ENCODE results near the gene BBS9.

BBS9 gene

DNA sequence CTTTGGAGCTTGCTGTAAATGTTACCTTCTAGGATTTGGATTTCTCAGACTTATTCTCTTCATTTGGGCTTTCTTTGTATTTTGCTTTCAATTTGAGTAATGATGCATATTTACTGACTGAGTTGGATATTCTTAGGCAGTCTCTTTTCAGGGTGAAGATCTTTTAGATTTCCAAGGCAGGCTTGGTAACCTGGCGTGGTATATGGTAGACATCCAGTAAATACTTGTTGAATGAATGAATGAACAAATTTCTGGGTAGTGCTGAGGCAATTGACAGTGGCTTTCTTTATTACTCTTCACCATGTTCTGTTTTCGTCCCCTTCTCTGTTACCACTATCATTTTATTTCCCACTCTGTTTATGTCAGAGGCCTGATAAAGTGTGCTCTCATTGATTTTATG is 27.1 kb downstream of the BBS9 start:
- no peak overlapping the region for H3K9ac ChIP-seq (ENCODE audit: low read length)

DNA sequence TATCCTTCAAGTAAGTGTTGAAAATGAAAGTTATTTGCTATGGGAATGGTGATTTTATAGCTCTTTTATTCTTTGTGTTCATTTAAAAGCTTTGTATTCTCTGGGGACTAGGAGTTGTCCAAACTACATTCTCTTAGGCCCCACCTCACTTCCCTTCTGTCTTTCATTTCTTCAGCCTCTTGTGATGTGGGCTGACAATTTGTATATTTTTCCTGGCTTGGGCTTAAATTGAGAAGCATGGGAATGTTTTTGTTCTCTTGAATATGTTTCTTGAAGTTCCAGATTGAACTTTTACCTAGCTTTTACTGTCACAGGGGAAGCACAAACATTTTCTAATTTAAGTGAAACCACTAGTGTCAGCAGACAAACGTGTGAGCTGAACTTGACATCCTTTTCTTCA is 27.9 kb downstream of the BBS9 start:
- Histone ChIP-seq H3K4me2 (ENCODE audit: low read depth, low read length, poor library complexity, severe bottlenecking) (no peak overlapping the region), H3K27me3 (ENCODE audit: low read length) (no peaks in the 10 kb centered on the region), H3K9me3 (ENCODE audit: insufficient read depth, low read length) (no peaks in the 10 kb centered on the region), H4K20me1 (ENCODE audit: low read depth, low read length) (no peaks in the 10 kb centered on the region), H3K9me2 (replicated peaks; ENCODE audit: insufficient read depth, low read length) (no peaks in the 10 kb centered on the region), H2AFZ (ENCODE audit: low read depth, low read length, severe bottlenecking) (no peak overlapping the region), H3K4me3 (ENCODE audit: insufficient read depth, low read length, poor library complexity, severe bottlenecking) (no peak overlapping the region), H3K36me3 (ENCODE audit: low read length) (no peaks in the 10 kb centered on the region), H3K27ac (ENCODE audit: low read depth, low read length) (no peak overlapping the region), H3F3A (ENCODE audit: insufficient read depth) (no peaks in the 10 kb centered on the region), H3K79me2 (ENCODE audit: insufficient read depth, low read length) (no peaks in the 10 kb centered on the region), H3K9ac (ENCODE audit: low read length) (no peak overlapping the region)
- TF ChIP-seq EZH2phosphoT487 (conservative IDR thresholded peaks at IDR 0.05; ENCODE audit: low read length): no peak
- TF ChIP-seq, protein P1, sequence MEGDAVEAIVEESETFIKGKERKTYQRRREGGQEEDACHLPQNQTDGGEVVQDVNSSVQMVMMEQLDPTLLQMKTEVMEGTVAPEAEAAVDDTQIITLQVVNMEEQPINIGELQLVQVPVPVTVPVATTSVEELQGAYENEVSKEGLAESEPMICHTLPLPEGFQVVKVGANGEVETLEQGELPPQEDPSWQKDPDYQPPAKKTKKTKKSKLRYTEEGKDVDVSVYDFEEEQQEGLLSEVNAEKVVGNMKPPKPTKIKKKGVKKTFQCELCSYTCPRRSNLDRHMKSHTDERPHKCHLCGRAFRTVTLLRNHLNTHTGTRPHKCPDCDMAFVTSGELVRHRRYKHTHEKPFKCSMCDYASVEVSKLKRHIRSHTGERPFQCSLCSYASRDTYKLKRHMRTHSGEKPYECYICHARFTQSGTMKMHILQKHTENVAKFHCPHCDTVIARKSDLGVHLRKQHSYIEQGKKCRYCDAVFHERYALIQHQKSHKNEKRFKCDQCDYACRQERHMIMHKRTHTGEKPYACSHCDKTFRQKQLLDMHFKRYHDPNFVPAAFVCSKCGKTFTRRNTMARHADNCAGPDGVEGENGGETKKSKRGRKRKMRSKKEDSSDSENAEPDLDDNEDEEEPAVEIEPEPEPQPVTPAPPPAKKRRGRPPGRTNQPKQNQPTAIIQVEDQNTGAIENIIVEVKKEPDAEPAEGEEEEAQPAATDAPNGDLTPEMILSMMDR (IDR thresholded peaks at IDR 0.05; ENCODE audit: insufficient read depth, low read length, poor library complexity, severe bottlenecking): no peak

More for the DNA sequence above, 27.1 kb downstream of the BBS9 start:
- Histone ChIP-seq H3K79me2 (ENCODE audit: insufficient read depth, low read length) (no peaks in the 10 kb centered on the region), H3K36me3 (ENCODE audit: low read length) (no peaks in the 10 kb centered on the region), H3K4me2 (ENCODE audit: low read depth, low read length, poor library complexity, severe bottlenecking) (no peak overlapping the region), H3K27me3 (ENCODE audit: low read length) (no peaks in the 10 kb centered on the region), H3K4me3 (ENCODE audit: insufficient read depth, low read length, poor library complexity, severe bottlenecking) (no peak overlapping the region), H2AFZ (ENCODE audit: low read depth, low read length, severe bottlenecking) (no peak overlapping the region), H3K9me3 (ENCODE audit: insufficient read depth, low read length) (no peaks in the 10 kb centered on the region), H3K9me2 (replicated peaks; ENCODE audit: insufficient read depth, low read length) (no peaks in the 10 kb centered on the region), H3F3A (ENCODE audit: insufficient read depth) (no peaks in the 10 kb centered on the region), H4K20me1 (ENCODE audit: low read depth, low read length) (no peaks in the 10 kb centered on the region), H3K27ac (ENCODE audit: low read depth, low read length) (no peak overlapping the region)
- TF ChIP-seq, protein P1 (IDR thresholded peaks at IDR 0.05; ENCODE audit: insufficient read depth, low read length, poor library complexity, severe bottlenecking): no peak
- no peak for TF ChIP-seq EZH2phosphoT487 (conservative IDR thresholded peaks at IDR 0.05; ENCODE audit: low read length)

DNA sequence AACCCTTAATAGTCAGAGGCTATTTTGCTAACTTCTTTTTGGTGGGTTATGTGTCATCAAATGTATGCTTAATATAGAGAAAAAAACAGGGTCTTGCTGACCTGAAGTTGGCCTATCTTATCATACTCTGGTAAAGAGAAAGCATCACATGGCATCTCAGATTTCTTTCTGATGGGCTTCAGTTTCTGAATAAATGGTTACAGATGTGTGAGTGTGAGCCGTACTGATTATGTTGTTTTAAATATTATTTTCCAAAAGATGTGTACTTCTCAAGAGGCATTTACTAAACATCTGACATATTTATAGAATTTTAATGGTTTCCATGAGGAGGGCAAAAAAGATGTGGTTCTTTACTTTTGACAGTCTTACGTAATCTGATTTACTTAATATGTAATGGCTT is 28.4 kb downstream of the BBS9 start:
- H2AFZ ChIP-seq (ENCODE audit: low read depth, low read length, severe bottlenecking): no peak overlapping the region
- H3K27me3 ChIP-seq (ENCODE audit: low read length): no peaks in the 10 kb centered on the region
- H3K9me2 ChIP-seq (replicated peaks; ENCODE audit: insufficient read depth, low read length): no peaks in the 10 kb centered on the region
- no peaks in the 10 kb centered on the region for H3K79me2 ChIP-seq (ENCODE audit: insufficient read depth, low read length)
- no peak overlapping the region for H3K4me3 ChIP-seq (ENCODE audit: insufficient read depth, low read length, poor library complexity, severe bottlenecking)
- no peaks in the 10 kb centered on the region for H3K36me3 ChIP-seq (ENCODE audit: low read length)
- no peak overlapping the region for H3K27ac ChIP-seq (ENCODE audit: low read depth, low read length)
- H3K9ac ChIP-seq (ENCODE audit: low read length): no peak overlapping the region
- no peak overlapping the region for H3K4me2 ChIP-seq (ENCODE audit: low read depth, low read length, poor library complexity, severe bottlenecking)
- H3F3A ChIP-seq (ENCODE audit: insufficient read depth): no peaks in the 10 kb centered on the region
- H4K20me1 ChIP-seq (ENCODE audit: low read depth, low read length): no peaks in the 10 kb centered on the region
- TF ChIP-seq, protein P1 (IDR thresholded peaks at IDR 0.05; ENCODE audit: insufficient read depth, low read length, poor library complexity, severe bottlenecking): no peak
- TF ChIP-seq EZH2phosphoT487 (conservative IDR thresholded peaks at IDR 0.05; ENCODE audit: low read length): no peak
- H3K9me3 ChIP-seq (ENCODE audit: insufficient read depth, low read length): no peaks in the 10 kb centered on the region

Measured in SU-DHL-6 (cell line).